ENCODE measurements around the gene ANKK1.

- TF ChIP-seq RARB (CRISPR knock-in tag; IDR thresholded peaks at IDR 0.05) (no peak), ESRRG (CRISPR knock-in tag; IDR thresholded peaks at IDR 0.05) (no peak), ZNF8 (CRISPR knock-in tag; IDR thresholded peaks at IDR 0.05) (no peak), TOX (CRISPR knock-in tag; IDR thresholded peaks at IDR 0.05; ENCODE audit: borderline replicate concordance) (no peak), OSR1 (CRISPR knock-in tag; IDR thresholded peaks at IDR 0.05) (no peak), ZFP3 (CRISPR knock-in tag; IDR thresholded peaks at IDR 0.05) (no peak), ZNF565 (CRISPR knock-in tag; conservative IDR thresholded peaks at IDR 0.05; ENCODE audit: low read depth) (no peak), PATZ1 (CRISPR knock-in tag; IDR thresholded peaks at IDR 0.05; ENCODE audit: borderline replicate concordance) (no peak)
- TF ChIP-seq, protein P1, sequence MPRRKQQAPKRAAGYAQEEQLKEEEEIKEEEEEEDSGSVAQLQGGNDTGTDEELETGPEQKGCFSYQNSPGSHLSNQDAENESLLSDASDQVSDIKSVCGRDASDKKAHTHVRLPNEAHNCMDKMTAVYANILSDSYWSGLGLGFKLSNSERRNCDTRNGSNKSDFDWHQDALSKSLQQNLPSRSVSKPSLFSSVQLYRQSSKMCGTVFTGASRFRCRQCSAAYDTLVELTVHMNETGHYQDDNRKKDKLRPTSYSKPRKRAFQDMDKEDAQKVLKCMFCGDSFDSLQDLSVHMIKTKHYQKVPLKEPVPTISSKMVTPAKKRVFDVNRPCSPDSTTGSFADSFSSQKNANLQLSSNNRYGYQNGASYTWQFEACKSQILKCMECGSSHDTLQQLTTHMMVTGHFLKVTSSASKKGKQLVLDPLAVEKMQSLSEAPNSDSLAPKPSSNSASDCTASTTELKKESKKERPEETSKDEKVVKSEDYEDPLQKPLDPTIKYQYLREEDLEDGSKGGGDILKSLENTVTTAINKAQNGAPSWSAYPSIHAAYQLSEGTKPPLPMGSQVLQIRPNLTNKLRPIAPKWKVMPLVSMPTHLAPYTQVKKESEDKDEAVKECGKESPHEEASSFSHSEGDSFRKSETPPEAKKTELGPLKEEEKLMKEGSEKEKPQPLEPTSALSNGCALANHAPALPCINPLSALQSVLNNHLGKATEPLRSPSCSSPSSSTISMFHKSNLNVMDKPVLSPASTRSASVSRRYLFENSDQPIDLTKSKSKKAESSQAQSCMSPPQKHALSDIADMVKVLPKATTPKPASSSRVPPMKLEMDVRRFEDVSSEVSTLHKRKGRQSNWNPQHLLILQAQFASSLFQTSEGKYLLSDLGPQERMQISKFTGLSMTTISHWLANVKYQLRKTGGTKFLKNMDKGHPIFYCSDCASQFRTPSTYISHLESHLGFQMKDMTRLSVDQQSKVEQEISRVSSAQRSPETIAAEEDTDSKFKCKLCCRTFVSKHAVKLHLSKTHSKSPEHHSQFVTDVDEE (CRISPR knock-in tag; IDR thresholded peaks at IDR 0.05), result no peak
Measured at GRCh38 chr11:113397212-113397611, 9.6 kb downstream of the ANKK1 start.
